Neutrophil (primary cell): ENCODE results near the gene CCDC121.

Experiments used
- H3K27ac ChIP-seq: fragments of 200-600 bp; sonication (generic); 2 replicates; pipeline ENCODE4 v1.5.1; 2016; ENCODE audit warnings: mild to moderate bottlenecking, moderate library complexity
- H3K27me3 ChIP-seq: fragments of 200-600 bp; sonication (generic); 2 replicates; pipeline ENCODE4 v1.6.0; 2016; ENCODE audit warnings: mild to moderate bottlenecking
- H3K36me3 ChIP-seq: fragments of 200-600 bp; sonication (generic); 2 replicates; pipeline ENCODE4 v1.5.1; 2017
- H3K4me1 ChIP-seq, 2 experiments: fragments of 200-600 bp in 1 of 2; sonication (generic) in 1 of 2; 1 replicate in 1 of 2; 2 replicates in 1 of 2; pipeline versions ENCODE4 v1.5.1 to v1.6.1; 2013 to 2016; ENCODE audit warnings: low read depth in 1 of 2, low read length in 1 of 2, mild to moderate bottlenecking in 1 of 2, moderate library complexity in 1 of 2; ENCODE audit not compliant: control insufficient read depth in 1 of 2, insufficient read depth in 1 of 2
- H3K4me3 ChIP-seq, 2 experiments: fragments of 200-600 bp in 1 of 2; sonication (generic) in 1 of 2; 1 replicate in 1 of 2; 2 replicates in 1 of 2; pipeline ENCODE4 v1.5.1; 2013 to 2016; ENCODE audit warnings: low read depth in 1 of 2, low read length in 1 of 2, mild to moderate bottlenecking in 1 of 2, moderate library complexity in 1 of 2
- H3K9me3 ChIP-seq: fragments of 200-600 bp; sonication (generic); 2 replicates; pipeline ENCODE4 v1.5.1; 2016
- CTCF ChIP-seq: fragments of 200-600 bp; sonication (generic); IDR thresholded peaks from 2 replicates; pipeline ENCODE4 v1.5.1; 2016; ENCODE audit warnings: antibody characterized with exemption

The CCDC121 gene

GRCh38 chr2:27583390-27583915 is 45.4 kb downstream of the CCDC121 start:
- no peak for TF ChIP-seq CTCF
- H3K36me3 ChIP-seq, result no peaks in the 10 kb centered on the region
- peaks cover 17 to 18% of the 10 kb centered on the region in 2 experiments for H3K4me1 ChIP-seq
- peak overlapping the region; percentile 77 for H3K27ac ChIP-seq
- peak overlapping the region; percentile 77 to 81 for H3K4me3 ChIP-seq
- H3K9me3 ChIP-seq, result no peaks in the 10 kb centered on the region
- H3K27me3 ChIP-seq, result peaks cover 12% of the 10 kb centered on the region

- Histone ChIP-seq H3K27me3 (peaks cover 12% of the 10 kb centered on the region), H3K9me3 (no peaks in the 10 kb centered on the region), H3K4me3 (peak within 1 kb of the TSS; percentile 77 to 81), H3K27ac (peak within 1 kb of the TSS; percentile 77), H3K4me1 (peaks cover 17 to 18% of the 10 kb centered on the region in 2 experiments), H3K36me3 (no peaks in the 10 kb centered on the region)
- no peak for TF ChIP-seq CTCF
Measured at GRCh38 chr2:27582695-27583389, 46.0 kb downstream of the CCDC121 start, which contains the start of gene ZNF512. ZNF512 (plus strand) TSS chr2:27583042; CDS start chr2:27583113, 71 bp downstream.

GRCh38 chr2:27582129-27582694 is 46.6 kb downstream of the CCDC121 start:
- H3K4me3 ChIP-seq, result peak overlapping the region; percentile 77 to 81
- peaks cover 17 to 18% of the 10 kb centered on the region in 2 experiments for H3K4me1 ChIP-seq
- no peak for TF ChIP-seq CTCF
- H3K27me3 ChIP-seq, result peaks cover 12% of the 10 kb centered on the region
- H3K27ac ChIP-seq, result peak overlapping the region; percentile 77
- H3K9me3 ChIP-seq, result no peaks in the 10 kb centered on the region
- no peaks in the 10 kb centered on the region for H3K36me3 ChIP-seq

- H3K4me3 ChIP-seq, result no peak overlapping the region
- H3K27me3 ChIP-seq, result peaks cover 15% of the 10 kb centered on the region
- H3K9me3 ChIP-seq, result no peaks in the 10 kb centered on the region
- TF ChIP-seq CTCF, result no peak
- peaks cover 17 to 18% of the 10 kb centered on the region in 2 experiments for H3K4me1 ChIP-seq
- no peaks in the 10 kb centered on the region for H3K36me3 ChIP-seq
- H3K27ac ChIP-seq, result peak overlapping the region; percentile 77
Measured at GRCh38 chr2:27581417-27582128, 47.2 kb downstream of the CCDC121 start.
